OCI-LY3 (cell line): ENCODE results near the gene COL9A1.
A peak's percentile ranks its signal among the peaks of the same experiment; 100 is the strongest.
"Not testable (repeated sequence)": the region's sequence is repeated elsewhere in the genome, so short reads cannot be mapped to it uniquely, and the experiment has no call there.

Experiments used
- H2AFZ ChIP-seq: fragments of 200-600, 300-600 bp; shearing (Covaris generic); 2 replicates; pipeline ENCODE4 v1.6.0; 2014; ENCODE audit warnings: antibody characterized with exemption, low read depth, low read length
- H3K27ac ChIP-seq: fragments of 200-600, 300-600 bp; sonication (generic); 2 replicates; pipeline ENCODE4 v1.5.1; 2014; ENCODE audit warnings: mild to moderate bottlenecking, low read length, moderate library complexity, mixed read lengths
- H3K27me3 ChIP-seq: fragments of 200-600, 300-600 bp; sonication (generic); 2 replicates; pipeline ENCODE4 v1.6.1; 2014; ENCODE audit warnings: low read depth, low read length, mixed read lengths
- H3K36me3 ChIP-seq: fragments of 200-600, 300-600 bp; sonication (generic); replicated peaks from 2 replicates; pipeline ENCODE3; 2014; ENCODE audit warnings: low read depth, low read length, mixed read lengths
- H3K4me1 ChIP-seq: fragments of 300-600, 200-600 bp; sonication (generic); 2 replicates; pipeline ENCODE4 v1.6.1; 2014; ENCODE audit warnings: low read length, mixed read lengths
- H3K4me2 ChIP-seq: fragments of 200-600, 300-600 bp; sonication (generic); 2 replicates; pipeline ENCODE4 v1.6.1; 2014; ENCODE audit warnings: low read length, mixed read lengths
- H3K4me3 ChIP-seq: fragments of 300-600, 200-600 bp; sonication (generic); 2 replicates; pipeline ENCODE4 v1.5.1; 2014; ENCODE audit warnings: antibody characterized with exemption, mild to moderate bottlenecking, low read length, moderate library complexity
- H3K79me2 ChIP-seq: fragments of 300-600, 200-600 bp; shearing (Covaris generic); 2 replicates; pipeline ENCODE4 v1.6.1; 2014; ENCODE audit warnings: mild to moderate bottlenecking, low read length, mixed read lengths
- H3K9ac ChIP-seq: fragments of 300-600, 200-600 bp; shearing (Covaris generic); 2 replicates; pipeline ENCODE4 v1.6.0; 2014; ENCODE audit warnings: mild to moderate bottlenecking, low read length, moderate library complexity
- H3K9me3 ChIP-seq: fragments of 200-600, 300-600 bp; shearing (Covaris generic); 2 replicates; pipeline ENCODE4 v1.6.1; 2014; ENCODE audit warnings: low read length, mixed read lengths; ENCODE audit not compliant: insufficient read depth
- H4K20me1 ChIP-seq: fragments of 200-600, 300-600 bp; sonication (generic); 2 replicates; pipeline ENCODE4 v1.6.1; 2016; ENCODE audit warnings: low read length, mixed read lengths; ENCODE audit not compliant: insufficient read depth
- CTCF ChIP-seq: fragments of 200-600, 300-600 bp; sonication (generic); IDR thresholded peaks from 2 replicates; pipeline ENCODE4 v1.5.1; 2014; ENCODE audit warnings: antibody characterized with exemption, low read length, low read depth
- EZH2phosphoT487 ChIP-seq: fragments of 200-600 bp; shearing (Covaris generic); IDR thresholded peaks from 2 replicates; pipeline ENCODE4 v1.6.1; 2018; ENCODE audit warnings: antibody characterized with exemption, mixed run types, low read depth

Gene COL9A1

GRCh38 chr6:70312165-70312745 is 9.4 kb upstream of the COL9A1 start:
- TF ChIP-seq CTCF, result no peak
- TF ChIP-seq EZH2phosphoT487, result no peak
- Histone ChIP-seq H3K4me2 (no peak overlapping the region), H3K36me3 (no peaks in the 10 kb centered on the region), H2AFZ (no peak overlapping the region), H3K79me2 (no peaks in the 10 kb centered on the region), H3K4me1 (peaks cover 23% of the 10 kb centered on the region), H3K4me3 (no peak overlapping the region), H3K27me3 (peaks cover 23% of the 10 kb centered on the region), H3K9ac (no peak overlapping the region), H3K9me3 (no peaks in the 10 kb centered on the region), H4K20me1 (no peaks in the 10 kb centered on the region), H3K27ac (no peak overlapping the region)

DNA sequence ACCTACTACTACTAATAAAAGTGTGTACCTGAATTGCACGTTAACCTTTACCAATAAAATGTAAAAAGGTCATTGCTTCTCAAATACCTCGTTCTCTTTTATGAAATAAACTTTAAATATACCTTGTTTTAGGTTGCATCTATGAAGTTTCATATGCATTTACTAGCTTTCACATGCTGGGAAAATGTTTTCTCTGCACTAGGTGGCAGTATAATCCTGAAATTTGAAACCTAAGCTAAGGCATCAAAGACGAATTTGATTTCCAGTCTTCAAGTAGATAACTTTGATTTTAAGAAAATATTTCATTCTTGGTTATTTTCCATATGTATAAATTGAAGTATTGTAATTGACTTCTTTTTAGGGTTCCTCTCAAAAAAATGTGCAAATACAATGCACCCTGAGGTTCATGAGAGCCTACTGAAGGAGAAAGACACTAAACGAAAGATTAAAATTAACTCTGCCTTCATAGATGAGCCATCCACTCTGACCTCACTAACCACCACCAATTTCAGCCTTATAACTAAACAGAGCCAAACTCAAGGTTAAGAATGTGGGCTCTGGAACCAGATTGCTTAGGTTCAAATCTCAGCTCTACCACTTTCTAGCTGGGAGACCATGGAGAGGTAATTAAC is 7.3 kb upstream of the COL9A1 start:
- peak overlapping the region; percentile 29 for H3K4me2 ChIP-seq
- TF ChIP-seq EZH2phosphoT487 (no peak), CTCF (peak; percentile 94)
- no peaks in the 10 kb centered on the region for H3K79me2 ChIP-seq
- H3K9me3 ChIP-seq, result no peaks in the 10 kb centered on the region
- H3K4me1 ChIP-seq, result peaks cover 21% of the 10 kb centered on the region
- no peaks in the 10 kb centered on the region for H3K36me3 ChIP-seq
- no peak overlapping the region for H3K27ac ChIP-seq
- no peaks in the 10 kb centered on the region for H4K20me1 ChIP-seq
- peaks cover 31% of the 10 kb centered on the region for H3K27me3 ChIP-seq
- no peak overlapping the region for H3K4me3 ChIP-seq
- H2AFZ ChIP-seq, result no peak overlapping the region
- no peak overlapping the region for H3K9ac ChIP-seq

GRCh38 chr6:70309243-70309642 is 6.4 kb upstream of the COL9A1 start:
- no peak overlapping the region for H3K27ac ChIP-seq
- peaks cover 31% of the 10 kb centered on the region for H3K27me3 ChIP-seq
- no peak overlapping the region for H3K4me2 ChIP-seq
- H3K9me3 ChIP-seq, result no peaks in the 10 kb centered on the region
- no peak overlapping the region for H3K4me3 ChIP-seq
- no peaks in the 10 kb centered on the region for H4K20me1 ChIP-seq
- H3K79me2 ChIP-seq, result no peaks in the 10 kb centered on the region
- H3K4me1 ChIP-seq, result peaks cover 14% of the 10 kb centered on the region
- TF ChIP-seq EZH2phosphoT487 (no peak), CTCF (no peak)
- no peak overlapping the region for H3K9ac ChIP-seq
- no peak overlapping the region for H2AFZ ChIP-seq
- H3K36me3 ChIP-seq, result no peaks in the 10 kb centered on the region

GRCh38 chr6:70308142-70308541 is 5.3 kb upstream of the COL9A1 start:
- not testable (repeated sequence) for H3K9me3 ChIP-seq, H3K9ac ChIP-seq, H4K20me1 ChIP-seq, H3K79me2 ChIP-seq, H3K4me2 ChIP-seq, H2AFZ ChIP-seq, H3K4me3 ChIP-seq, H3K36me3 ChIP-seq, H3K27ac ChIP-seq
- H3K4me1 ChIP-seq, result peaks cover 14% of the 10 kb centered on the region
- peaks cover 34% of the 10 kb centered on the region for H3K27me3 ChIP-seq
